ENCODE results near the gene OBSCN. TPM values are rescaled to one million over a fixed set of nuclear protein-coding genes. Genes with fewer than 3 reads are reported as not detected.

The OBSCN gene
- total RNA-seq, 1 donor from 2014 or later: 16.9 TPM

DNA sequence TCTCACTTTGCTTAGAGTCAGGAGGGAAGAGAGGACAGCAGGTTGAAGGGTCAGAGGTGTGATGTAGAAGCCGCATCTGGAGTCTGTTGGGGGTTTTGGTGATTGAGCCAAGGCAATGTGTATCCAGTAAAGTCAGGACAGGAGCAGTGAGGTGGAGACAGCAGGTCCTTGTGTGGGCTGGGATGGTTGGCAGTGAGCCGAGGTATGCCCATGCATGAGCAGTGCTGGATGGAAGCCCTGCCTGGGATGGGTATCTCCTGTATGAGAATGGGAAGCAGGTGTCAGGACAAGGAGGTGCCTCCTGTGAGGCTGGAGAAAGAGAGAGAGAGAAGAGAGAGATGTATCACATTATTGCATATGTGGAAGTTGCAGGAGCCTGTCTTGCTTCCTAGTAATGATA lies 90.0 kb downstream of the OBSCN start:
- H3K27ac Mint-ChIP-seq (ENCODE audit: unreplicated experiment): no peak overlapping the region
- peak overlapping the region; percentile 77 for H3K4me3 Mint-ChIP-seq (ENCODE audit: unreplicated experiment)
- H3K36me3 Mint-ChIP-seq (ENCODE audit: low read depth, unreplicated experiment): peaks cover 89% of the 10 kb centered on the region
- peaks cover 30% of the 10 kb centered on the region for H3K9me3 Mint-ChIP-seq (ENCODE audit: unreplicated experiment)
- no peak for DNase-seq (ENCODE audit: low spot score)
- TF ChIP-seq, protein P1, sequence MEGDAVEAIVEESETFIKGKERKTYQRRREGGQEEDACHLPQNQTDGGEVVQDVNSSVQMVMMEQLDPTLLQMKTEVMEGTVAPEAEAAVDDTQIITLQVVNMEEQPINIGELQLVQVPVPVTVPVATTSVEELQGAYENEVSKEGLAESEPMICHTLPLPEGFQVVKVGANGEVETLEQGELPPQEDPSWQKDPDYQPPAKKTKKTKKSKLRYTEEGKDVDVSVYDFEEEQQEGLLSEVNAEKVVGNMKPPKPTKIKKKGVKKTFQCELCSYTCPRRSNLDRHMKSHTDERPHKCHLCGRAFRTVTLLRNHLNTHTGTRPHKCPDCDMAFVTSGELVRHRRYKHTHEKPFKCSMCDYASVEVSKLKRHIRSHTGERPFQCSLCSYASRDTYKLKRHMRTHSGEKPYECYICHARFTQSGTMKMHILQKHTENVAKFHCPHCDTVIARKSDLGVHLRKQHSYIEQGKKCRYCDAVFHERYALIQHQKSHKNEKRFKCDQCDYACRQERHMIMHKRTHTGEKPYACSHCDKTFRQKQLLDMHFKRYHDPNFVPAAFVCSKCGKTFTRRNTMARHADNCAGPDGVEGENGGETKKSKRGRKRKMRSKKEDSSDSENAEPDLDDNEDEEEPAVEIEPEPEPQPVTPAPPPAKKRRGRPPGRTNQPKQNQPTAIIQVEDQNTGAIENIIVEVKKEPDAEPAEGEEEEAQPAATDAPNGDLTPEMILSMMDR (IDR thresholded peaks at IDR 0.05; ENCODE audit: unreplicated experiment): no peak
- no peaks in the 10 kb centered on the region for H3K4me1 Mint-ChIP-seq (ENCODE audit: unreplicated experiment)
- H3K27me3 Mint-ChIP-seq (ENCODE audit: unreplicated experiment): peaks cover 11% of the 10 kb centered on the region

DNA sequence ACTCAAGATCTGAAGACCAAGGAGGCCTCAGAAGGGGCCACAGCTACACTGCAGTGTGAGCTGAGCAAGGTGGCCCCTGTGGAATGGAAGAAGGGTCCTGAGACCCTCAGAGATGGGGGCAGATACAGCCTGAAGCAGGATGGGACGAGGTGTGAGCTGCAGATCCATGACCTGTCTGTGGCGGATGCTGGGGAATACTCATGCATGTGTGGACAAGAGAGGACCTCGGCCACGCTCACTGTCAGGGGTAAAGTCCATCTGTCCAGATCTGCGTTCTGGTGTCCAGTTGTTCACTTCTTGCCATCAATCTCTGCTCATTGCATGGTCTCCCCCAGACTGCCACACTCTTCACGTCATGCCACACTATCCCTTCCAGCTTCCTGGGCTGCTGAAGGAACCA lies 90.6 kb downstream of the OBSCN start:
- TF ChIP-seq, protein P1 (IDR thresholded peaks at IDR 0.05; ENCODE audit: unreplicated experiment): no peak
- peaks cover 91% of the 10 kb centered on the region for H3K36me3 Mint-ChIP-seq (ENCODE audit: low read depth, unreplicated experiment)
- peak overlapping the region; percentile 56 for H3K4me3 Mint-ChIP-seq (ENCODE audit: unreplicated experiment)

DNA sequence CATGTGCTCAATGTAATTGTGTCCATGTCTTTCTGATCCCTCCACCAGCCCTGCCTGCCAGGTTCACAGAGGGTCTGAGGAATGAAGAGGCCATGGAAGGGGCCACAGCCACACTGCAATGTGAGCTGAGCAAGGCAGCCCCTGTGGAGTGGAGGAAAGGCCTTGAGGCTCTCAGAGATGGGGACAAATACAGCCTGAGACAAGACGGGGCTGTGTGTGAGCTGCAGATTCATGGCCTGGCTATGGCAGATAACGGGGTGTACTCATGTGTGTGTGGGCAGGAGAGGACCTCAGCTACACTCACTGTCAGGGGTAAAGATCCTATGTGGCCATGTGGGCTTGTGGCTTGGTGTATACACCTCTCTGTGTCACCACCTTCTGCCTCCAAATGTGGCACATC lies 91.4 kb downstream of the OBSCN start:
- H3K27me3 Mint-ChIP-seq (ENCODE audit: unreplicated experiment): peaks cover 10% of the 10 kb centered on the region
- TF ChIP-seq, protein P1 (IDR thresholded peaks at IDR 0.05; ENCODE audit: unreplicated experiment): no peak
- DNase-seq (ENCODE audit: low spot score): no peak
- no peak overlapping the region for H3K27ac Mint-ChIP-seq (ENCODE audit: unreplicated experiment)
- no peaks in the 10 kb centered on the region for H3K4me1 Mint-ChIP-seq (ENCODE audit: unreplicated experiment)
- H3K9me3 Mint-ChIP-seq (ENCODE audit: unreplicated experiment): peaks cover 30% of the 10 kb centered on the region
- peak overlapping the region; percentile 67 for H3K4me3 Mint-ChIP-seq (ENCODE audit: unreplicated experiment)
- H3K36me3 Mint-ChIP-seq (ENCODE audit: low read depth, unreplicated experiment): peaks cover 91% of the 10 kb centered on the region

More for the DNA sequence above, 90.6 kb downstream of the OBSCN start:
- H3K9me3 Mint-ChIP-seq (ENCODE audit: unreplicated experiment): peaks cover 34% of the 10 kb centered on the region
- no peaks in the 10 kb centered on the region for H3K4me1 Mint-ChIP-seq (ENCODE audit: unreplicated experiment)
- no peak overlapping the region for H3K27ac Mint-ChIP-seq (ENCODE audit: unreplicated experiment)
- peaks cover 12% of the 10 kb centered on the region for H3K27me3 Mint-ChIP-seq (ENCODE audit: unreplicated experiment)
- no peak for DNase-seq (ENCODE audit: low spot score)

DNA sequence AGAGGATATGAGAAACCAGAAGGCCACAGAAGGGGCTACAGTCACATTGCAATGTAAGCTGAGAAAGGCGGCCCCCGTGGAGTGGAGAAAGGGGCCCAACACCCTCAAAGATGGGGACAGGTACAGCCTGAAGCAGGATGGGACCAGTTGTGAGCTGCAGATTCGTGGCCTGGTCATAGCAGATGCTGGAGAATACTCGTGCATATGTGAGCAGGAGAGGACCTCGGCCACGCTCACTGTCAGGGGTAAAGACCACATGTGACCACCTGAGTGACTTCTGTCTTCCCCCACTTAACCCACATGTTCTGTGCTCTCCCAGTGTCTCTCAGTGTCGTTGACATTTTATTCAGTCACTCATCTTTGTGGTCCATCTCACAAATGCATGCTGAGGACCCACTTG lies 92.1 kb downstream of the OBSCN start:
- Mint-ChIP-seq H3K4me3 (ENCODE audit: unreplicated experiment) (peak overlapping the region; percentile 67), H3K27ac (ENCODE audit: unreplicated experiment) (no peak overlapping the region), H3K4me1 (ENCODE audit: unreplicated experiment) (no peaks in the 10 kb centered on the region), H3K36me3 (ENCODE audit: low read depth, unreplicated experiment) (peaks cover 91% of the 10 kb centered on the region), H3K27me3 (ENCODE audit: unreplicated experiment) (peaks cover 9% of the 10 kb centered on the region), H3K9me3 (ENCODE audit: unreplicated experiment) (peaks cover 32% of the 10 kb centered on the region)
- TF ChIP-seq, protein P1 (IDR thresholded peaks at IDR 0.05; ENCODE audit: unreplicated experiment): no peak
- no peak for DNase-seq (ENCODE audit: low spot score)

DNA sequence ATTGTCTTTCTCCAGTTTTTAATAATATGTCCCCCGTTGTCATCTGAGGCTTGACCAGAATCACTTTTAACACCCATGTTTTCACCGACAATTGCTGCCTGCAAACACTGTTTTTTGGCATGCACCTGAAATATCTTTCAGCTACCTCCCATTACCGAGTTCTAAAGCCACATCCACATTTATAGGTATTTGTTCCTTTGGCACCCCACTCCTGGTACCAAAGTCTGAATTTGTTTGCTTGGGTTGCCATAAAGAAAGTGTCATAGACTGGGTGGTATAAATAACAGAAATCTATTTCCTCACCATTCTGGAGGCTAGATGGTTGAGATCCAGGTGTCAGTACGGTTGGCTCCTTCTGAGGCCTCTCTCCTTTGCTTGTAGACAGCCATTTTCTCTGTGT lies 94.2 kb downstream of the OBSCN start:
- Mint-ChIP-seq H3K27me3 (ENCODE audit: unreplicated experiment) (peaks cover 12% of the 10 kb centered on the region), H3K9me3 (ENCODE audit: unreplicated experiment) (peaks cover 26% of the 10 kb centered on the region), H3K36me3 (ENCODE audit: low read depth, unreplicated experiment) (peaks cover 82% of the 10 kb centered on the region), H3K27ac (ENCODE audit: unreplicated experiment) (no peak overlapping the region), H3K4me3 (ENCODE audit: unreplicated experiment) (no peak overlapping the region), H3K4me1 (ENCODE audit: unreplicated experiment) (no peaks in the 10 kb centered on the region)
- DNase-seq (ENCODE audit: low spot score): no peak
- TF ChIP-seq, protein P1 (IDR thresholded peaks at IDR 0.05; ENCODE audit: unreplicated experiment): no peak
